GM23338 (cell line): ENCODE results near the gene KCNN3. TPM values are rescaled to one million over a fixed set of nuclear protein-coding genes. Genes with fewer than 3 reads are reported as not detected.

ENCODE experiments used
- ATAC-seq: fragments of 200-7000 bp; cut with Tn5 transposase; 3 replicates; pipeline ENCODE4 v1.9.1; 2020
- DNase-seq: peaks from one replicate; pipeline ENCODE4 v3.0.0-alpha.2; 2015; ENCODE audit warnings: low spot score
- H2AFZ ChIP-seq: fragments of 200-600 bp; sonication (generic); 2 replicates; pipeline ENCODE4 v1.8.0; 2016; ENCODE audit warnings: antibody characterized with exemption, mild to moderate bottlenecking, moderate library complexity
- H3F3A ChIP-seq: fragments of 200-600 bp; sonication (generic); replicated peaks from 2 replicates; pipeline ENCODE4 v1.8.0; 2017; ENCODE audit warnings: antibody characterized with exemption, mixed run types, low read depth
- H3K27ac ChIP-seq: fragments of 200-600 bp; sonication (generic); 2 replicates; pipeline ENCODE4 v1.6.1; 2016; ENCODE audit warnings: low read depth
- H3K27me3 ChIP-seq: fragments of 200-600 bp; sonication (generic); 2 replicates; pipeline ENCODE4 v1.8.0; 2016; ENCODE audit warnings: mild to moderate bottlenecking, mixed run types, moderate library complexity; ENCODE audit not compliant: insufficient read depth
- H3K36me3 ChIP-seq: fragments of 200-600 bp; sonication (generic); 2 replicates; pipeline ENCODE4 v1.8.0; 2016; ENCODE audit warnings: mild to moderate bottlenecking; ENCODE audit not compliant: insufficient read depth
- H3K4me1 ChIP-seq: fragments of 200-600 bp; sonication (generic); 2 replicates; pipeline ENCODE4 v1.8.0; 2016; ENCODE audit warnings: mild to moderate bottlenecking, moderate library complexity; ENCODE audit not compliant: insufficient read depth
- H3K4me2 ChIP-seq: fragments of 200-600 bp; sonication (generic); 2 replicates; pipeline ENCODE4 v1.7.1; 2017; ENCODE audit warnings: mixed run types
- H3K4me3 ChIP-seq: fragments of 200-600 bp; sonication (generic); 2 replicates; pipeline ENCODE4 v1.6.1; 2016; ENCODE audit warnings: mixed run types
- H3K79me2 ChIP-seq: fragments of 200-600 bp; sonication (generic); replicated peaks from 2 replicates; pipeline ENCODE4 v1.8.0; 2017; ENCODE audit warnings: mild to moderate bottlenecking; ENCODE audit not compliant: insufficient read depth
- H3K9me2 ChIP-seq: fragments of 200-600 bp; sonication (generic); 2 replicates; pipeline ENCODE4 v1.8.0; 2017; ENCODE audit not compliant: insufficient read depth
- H4K20me1 ChIP-seq: fragments of 200-600 bp; sonication (generic); replicated peaks from 2 replicates; pipeline ENCODE4 v1.8.0; 2017; ENCODE audit warnings: mild to moderate bottlenecking; ENCODE audit not compliant: insufficient read depth
- H3K27ac Mint-ChIP-seq: 2 replicates; pipeline ENCODE4 v1.8.0; 2020; ENCODE audit warnings: inconsistent platforms, mild to moderate bottlenecking, moderate library complexity, mixed read lengths
- H3K27me3 Mint-ChIP-seq: 3 replicates; pipeline ENCODE4 v1.8.0; 2022; ENCODE audit warnings: low read depth, mild to moderate bottlenecking, moderate library complexity, mixed read lengths, inconsistent platforms; ENCODE audit not compliant: insufficient read depth, poor library complexity
- H3K36me3 Mint-ChIP-seq: 3 replicates; pipeline ENCODE4 v1.8.0; 2021; ENCODE audit warnings: low read depth, mild to moderate bottlenecking, inconsistent platforms, moderate library complexity, mixed read lengths
- H3K4me1 Mint-ChIP-seq: 3 replicates; pipeline ENCODE4 v1.8.0; 2020; ENCODE audit warnings: mild to moderate bottlenecking, inconsistent platforms, mixed read lengths
- H3K4me3 Mint-ChIP-seq: 3 replicates; pipeline ENCODE4 v1.8.0; 2021; ENCODE audit warnings: moderate library complexity, mild to moderate bottlenecking, inconsistent platforms, mixed read lengths
- H3K9me3 Mint-ChIP-seq: 3 replicates; pipeline ENCODE4 v1.8.0; 2020; ENCODE audit warnings: moderate library complexity, mild to moderate bottlenecking, inconsistent platforms, mixed read lengths
- CREB1 ChIP-seq: fragments of 250-450 bp; sonication (Bioruptor Pico); IDR thresholded peaks from 2 replicates; pipeline ENCODE4 v1.5.0; 2020; ENCODE audit warnings: low read depth, mild to moderate bottlenecking, moderate library complexity
- CTCF ChIP-seq, 2 experiments: fragments of 200-600 bp in 1 of 2; sonication (generic) in 1 of 2; conservative IDR thresholded peaks; 2 replicates each; pipeline versions ENCODE4 v1.5.1 to v1.6.1; 2016 to 2017; ENCODE audit warnings: antibody characterized with exemption in 2 of 2, low read depth in 2 of 2, mild to moderate bottlenecking in 2 of 2, moderate library complexity in 1 of 2
- ETS1 ChIP-seq: IDR thresholded peaks from 2 replicates; pipeline ENCODE4 v1.6.1; 2016; ENCODE audit warnings: antibody characterized with exemption
- EZH2 ChIP-seq: fragments of 200-600 bp; sonication (generic); IDR thresholded peaks from one replicate; pipeline ENCODE4 v1.8.0; 2017; ENCODE audit warnings: antibody characterized with exemption, mild to moderate bottlenecking, low read depth; ENCODE audit not compliant: unreplicated experiment
- EZH2phosphoT487 ChIP-seq: fragments of 200-600 bp; sonication (generic); IDR thresholded peaks from one replicate; pipeline ENCODE4 v1.8.1; 2018; ENCODE audit warnings: antibody characterized with exemption; ENCODE audit not compliant: unreplicated experiment
- JUNB ChIP-seq: IDR thresholded peaks from one replicate; pipeline ENCODE4 v1.6.1; 2016; ENCODE audit warnings: antibody characterized with exemption; ENCODE audit not compliant: unreplicated experiment
- NANOG ChIP-seq: IDR thresholded peaks from 2 replicates; pipeline ENCODE4 v1.6.1; 2016; ENCODE audit warnings: antibody characterized with exemption, borderline replicate concordance
- POLR2AphosphoS5 ChIP-seq: IDR thresholded peaks from 2 replicates; pipeline ENCODE4 v1.6.1; 2016; ENCODE audit warnings: antibody characterized with exemption, low read depth
- STAT1 ChIP-seq: IDR thresholded peaks from one replicate; pipeline ENCODE4 v1.6.1; 2016; ENCODE audit warnings: antibody characterized with exemption; ENCODE audit not compliant: unreplicated experiment
- ZNF114 ChIP-seq: fragments of 250-450 bp; sonication (Bioruptor Pico); IDR thresholded peaks from 2 replicates; pipeline ENCODE4 v1.5.0; 2020; ENCODE audit warnings: mild to moderate bottlenecking, moderate library complexity
- ZNF331 ChIP-seq: fragments of 250-450 bp; sonication (Bioruptor Pico); IDR thresholded peaks from 2 replicates; pipeline ENCODE4 v1.5.0; 2020; ENCODE audit warnings: low read depth, mild to moderate bottlenecking, moderate library complexity
- ZNF462 ChIP-seq: fragments of 250-450 bp; sonication (Bioruptor Pico); IDR thresholded peaks from 2 replicates; pipeline ENCODE4 v1.5.0; 2020; ENCODE audit warnings: mild to moderate bottlenecking, moderate library complexity
- polyA plus RNA-seq: library from polyadenylated mRNA; unstranded; fragments of >200 nt; fragmentation: Nextera tagmentation; extraction: Ambion mirVana; gene quantifications from 2 replicates; pipeline ENCODE4 v1.2.1, GENCODE V29; 2016
- total RNA-seq: library from RNA; depleted of rRNA; stranded (reverse); fragments of >200 nt; shearing (Covaris generic); gene quantifications from 2 replicates; pipeline ENCODE4 v1.2.3, GENCODE V29; 2014
- TF ChIP-seq, protein P1 (sequence below): IDR thresholded peaks from one replicate; pipeline ENCODE4 v1.6.1; 2018; ENCODE audit warnings: antibody characterized with exemption; ENCODE audit not compliant: unreplicated experiment

KCNN3 gene
- total and polyA plus RNA-seq, 2 experiments from 2014 or later: 1.9 to 3.0 TPM

DNA sequence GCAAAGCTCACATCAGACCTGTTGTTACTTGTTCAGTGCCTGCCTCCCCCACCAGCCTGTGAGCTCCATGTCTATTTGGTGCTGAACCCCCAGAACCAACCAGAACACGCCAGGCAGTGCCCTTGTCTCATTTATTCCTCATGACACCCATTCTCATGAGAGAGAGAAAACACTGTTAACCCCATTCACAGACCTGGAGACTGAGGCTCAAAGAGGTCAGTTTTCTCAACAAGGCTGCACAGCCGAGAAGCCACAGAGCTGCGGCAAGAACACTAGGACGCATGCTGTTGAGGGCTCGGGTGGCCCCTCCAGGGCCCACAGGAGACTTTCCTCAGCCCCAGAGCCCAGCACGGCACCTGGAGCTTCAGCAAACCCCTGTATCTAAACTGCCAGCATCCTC, 13.1 kb downstream of the KCNN3 start:
- H4K20me1 ChIP-seq: no peaks in the 10 kb centered on the region
- H3K4me1 ChIP-seq: no peaks in the 10 kb centered on the region
- no peak overlapping the region for H2AFZ ChIP-seq
- H3K36me3 Mint-ChIP-seq: no peaks in the 10 kb centered on the region; the same call in 2 of the 3 replicates
- TF ChIP-seq, protein P1, sequence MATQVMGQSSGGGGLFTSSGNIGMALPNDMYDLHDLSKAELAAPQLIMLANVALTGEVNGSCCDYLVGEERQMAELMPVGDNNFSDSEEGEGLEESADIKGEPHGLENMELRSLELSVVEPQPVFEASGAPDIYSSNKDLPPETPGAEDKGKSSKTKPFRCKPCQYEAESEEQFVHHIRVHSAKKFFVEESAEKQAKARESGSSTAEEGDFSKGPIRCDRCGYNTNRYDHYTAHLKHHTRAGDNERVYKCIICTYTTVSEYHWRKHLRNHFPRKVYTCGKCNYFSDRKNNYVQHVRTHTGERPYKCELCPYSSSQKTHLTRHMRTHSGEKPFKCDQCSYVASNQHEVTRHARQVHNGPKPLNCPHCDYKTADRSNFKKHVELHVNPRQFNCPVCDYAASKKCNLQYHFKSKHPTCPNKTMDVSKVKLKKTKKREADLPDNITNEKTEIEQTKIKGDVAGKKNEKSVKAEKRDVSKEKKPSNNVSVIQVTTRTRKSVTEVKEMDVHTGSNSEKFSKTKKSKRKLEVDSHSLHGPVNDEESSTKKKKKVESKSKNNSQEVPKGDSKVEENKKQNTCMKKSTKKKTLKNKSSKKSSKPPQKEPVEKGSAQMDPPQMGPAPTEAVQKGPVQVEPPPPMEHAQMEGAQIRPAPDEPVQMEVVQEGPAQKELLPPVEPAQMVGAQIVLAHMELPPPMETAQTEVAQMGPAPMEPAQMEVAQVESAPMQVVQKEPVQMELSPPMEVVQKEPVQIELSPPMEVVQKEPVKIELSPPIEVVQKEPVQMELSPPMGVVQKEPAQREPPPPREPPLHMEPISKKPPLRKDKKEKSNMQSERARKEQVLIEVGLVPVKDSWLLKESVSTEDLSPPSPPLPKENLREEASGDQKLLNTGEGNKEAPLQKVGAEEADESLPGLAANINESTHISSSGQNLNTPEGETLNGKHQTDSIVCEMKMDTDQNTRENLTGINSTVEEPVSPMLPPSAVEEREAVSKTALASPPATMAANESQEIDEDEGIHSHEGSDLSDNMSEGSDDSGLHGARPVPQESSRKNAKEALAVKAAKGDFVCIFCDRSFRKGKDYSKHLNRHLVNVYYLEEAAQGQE: no peak
- TF ChIP-seq CTCF (conservative IDR thresholded peaks at IDR 0.05; ENCODE audit: low read depth in 2 of 2): no peak
- TF ChIP-seq EZH2phosphoT487: no peak
- TF ChIP-seq POLR2AphosphoS5: no peak
- TF ChIP-seq NANOG: no peak
- TF ChIP-seq ZNF462: no peak
- TF ChIP-seq JUNB: no peak
- TF ChIP-seq EZH2: no peak
- no peak for TF ChIP-seq ZNF114 (CRISPR knock-in tag)
- no peak for TF ChIP-seq CREB1 (CRISPR knock-in tag)
- TF ChIP-seq STAT1: no peak
- no peak for TF ChIP-seq ETS1
- no peak for TF ChIP-seq ZNF331 (CRISPR knock-in tag)
- no peaks in the 10 kb centered on the region for H3K9me2 ChIP-seq
- no peak overlapping the region for H3K4me3 Mint-ChIP-seq
- H3K79me2 ChIP-seq: no peaks in the 10 kb centered on the region
- no peak overlapping the region for H3K4me2 ChIP-seq
- H3K27ac ChIP-seq: no peak overlapping the region
- H3K4me1 Mint-ChIP-seq: peaks cover 17% of the 10 kb centered on the region
- H3K36me3 ChIP-seq: no peaks in the 10 kb centered on the region
- no peak for DNase-seq
- H3K9me3 Mint-ChIP-seq: peaks cover 2% of the 10 kb centered on the region; the same call in 1 of the 3 replicates
- no peaks in the 10 kb centered on the region for H3K27me3 ChIP-seq
- no peak overlapping the region for H3K4me3 ChIP-seq
- no peaks in the 10 kb centered on the region for H3F3A ChIP-seq
- peaks cover 9% of the 10 kb centered on the region for H3K27me3 Mint-ChIP-seq
- ATAC-seq: no peak
- H3K27ac Mint-ChIP-seq: no peak overlapping the region
